Hepatocyte (in vitro differentiated cells): Measurements from ENCODE around the gene RIMS4. TPM values are rescaled to one million over a fixed set of nuclear protein-coding genes. Genes with fewer than 3 reads are reported as not detected.
A peak's percentile ranks its signal among the peaks of the same experiment; 100 is the strongest.

Experiments used
- DNase-seq: peaks from one replicate; pipeline ENCODE4 v3.0.0-alpha.2; 2016; ENCODE audit warnings: low spot score
- H2AFZ ChIP-seq: fragments of 200-600 bp; sonication (generic); 2 replicates; pipeline ENCODE4 v1.6.0; 2016; ENCODE audit warnings: antibody characterized with exemption, mild to moderate bottlenecking
- H3K27ac ChIP-seq: fragments of 200-600 bp; sonication (generic); 2 replicates; pipeline ENCODE4 v1.5.1; 2016; ENCODE audit warnings: mild to moderate bottlenecking
- H3K27me3 ChIP-seq: fragments of 200-600 bp; sonication (generic); 2 replicates; pipeline ENCODE4 v1.6.1; 2016
- H3K36me3 ChIP-seq: fragments of 200-600 bp; sonication (generic); replicated peaks from 2 replicates; pipeline ENCODE4 v1.5.1; 2016; ENCODE audit warnings: low read depth; ENCODE audit not compliant: insufficient read depth
- H3K4me1 ChIP-seq: fragments of 200-600 bp; sonication (generic); 2 replicates; pipeline ENCODE4 v1.5.1; 2016; ENCODE audit warnings: mild to moderate bottlenecking, moderate library complexity; ENCODE audit not compliant: insufficient read depth
- H3K4me2 ChIP-seq: fragments of 200-600 bp; sonication (generic); 2 replicates; pipeline ENCODE4 v1.6.0; 2016
- H3K4me3 ChIP-seq: fragments of 200-600 bp; sonication (generic); 2 replicates; pipeline ENCODE4 v1.5.1; 2016; ENCODE audit warnings: mild to moderate bottlenecking
- H3K79me2 ChIP-seq: fragments of 200-600 bp; sonication (generic); 2 replicates; pipeline ENCODE4 v1.6.0; 2017; ENCODE audit warnings: mild to moderate bottlenecking
- H3K9me2 ChIP-seq: fragments of 200-600 bp; sonication (generic); replicated peaks from 2 replicates; pipeline ENCODE4 v1.6.0; 2017; ENCODE audit warnings: mild to moderate bottlenecking; ENCODE audit not compliant: insufficient read depth
- H3K9me3 ChIP-seq: fragments of 200-600 bp; sonication (generic); 2 replicates; pipeline ENCODE4 v1.5.1; 2016; ENCODE audit warnings: low read depth, mild to moderate bottlenecking
- H4K20me1 ChIP-seq: fragments of 200-600 bp; sonication (generic); 2 replicates; pipeline ENCODE4 v1.6.0; 2016; ENCODE audit warnings: mild to moderate bottlenecking; ENCODE audit not compliant: insufficient read depth, poor library complexity, severe bottlenecking
- CTCF ChIP-seq: fragments of 200-600 bp; sonication (generic); IDR thresholded peaks from 2 replicates; pipeline ENCODE4 v1.5.1; 2016; ENCODE audit warnings: antibody characterized with exemption, mild to moderate bottlenecking; ENCODE audit not compliant: poor library complexity
- EZH2 ChIP-seq: fragments of 200-600 bp; sonication (generic); IDR thresholded peaks from 2 replicates; pipeline ENCODE4 v1.6.1; 2016; ENCODE audit warnings: antibody characterized with exemption, mild to moderate bottlenecking, borderline replicate concordance
- EZH2phosphoT487 ChIP-seq: fragments of 200-600 bp; sonication (generic); IDR thresholded peaks from one replicate; pipeline ENCODE4 v1.6.1; 2018; ENCODE audit warnings: antibody characterized with exemption, mild to moderate bottlenecking, low read depth, moderate library complexity; ENCODE audit not compliant: unreplicated experiment, severe bottlenecking
- WGBS: methylation state at CpG from one replicate; pipeline ENCODE4 v1.1.6; 2016; ENCODE audit warnings: low lambda C conversion rate; ENCODE audit errors: missing lambda C conversion rate; 5-methylcytosine and 5-hydroxymethylcytosine counted together
- polyA plus RNA-seq: library from polyadenylated mRNA; unstranded; fragments of >200 nt; fragmentation: Nextera tagmentation; extraction: Ambion mirVana; gene quantifications from 2 replicates; pipeline ENCODE4 v1.2.1, GENCODE V29; 2016
- total RNA-seq: library from RNA; depleted of rRNA; stranded (reverse); fragments of >200 nt; gene quantifications from 2 replicates; pipeline ENCODE4 v1.2.3, GENCODE V29; 2014

Gene RIMS4
- total and polyA plus RNA-seq, 2 experiments from 2014 or later = 5.1 to 9.0 TPM

DNA sequence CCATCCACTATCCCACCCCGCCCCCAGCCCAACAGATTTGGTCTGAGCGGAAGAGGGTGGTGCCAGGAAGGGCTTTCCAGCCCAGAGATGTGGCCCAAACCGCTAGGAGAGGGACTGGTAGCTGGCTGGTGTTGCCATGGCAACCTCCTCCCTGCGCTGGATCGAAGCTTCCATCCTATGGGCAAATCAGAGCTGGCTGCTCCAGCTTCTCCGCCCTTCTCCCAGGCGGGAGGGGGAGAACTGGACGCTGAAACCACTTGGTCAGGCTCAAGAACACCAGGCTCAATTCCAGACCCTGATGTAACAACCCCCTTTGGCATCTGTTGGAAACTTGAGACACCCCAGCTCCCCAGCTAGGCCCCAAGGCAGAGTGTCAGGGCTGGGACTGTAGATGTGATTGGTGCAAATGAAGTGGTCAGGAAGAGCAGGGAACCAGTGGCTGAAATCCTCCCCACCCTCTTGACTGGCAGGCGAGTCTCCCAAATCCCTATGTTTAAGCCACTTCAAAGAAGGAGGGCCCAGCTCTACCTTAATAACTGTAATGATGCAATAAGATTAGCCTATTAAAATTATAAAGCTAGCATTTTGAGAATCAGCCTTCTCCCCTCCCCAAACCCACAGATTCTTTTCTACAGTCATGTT is 4.2 kb downstream of the RIMS4 start:
- H3K9me2 ChIP-seq = no peaks in the 10 kb centered on the region
- peak overlapping the region; percentile 44 for H3K4me2 ChIP-seq
- DNase-seq = peak; percentile 72
- no peak overlapping the region for H3K27ac ChIP-seq
- H3K9me3 ChIP-seq = no peaks in the 10 kb centered on the region
- H3K27me3 ChIP-seq = peaks cover 40% of the 10 kb centered on the region
- no peak for TF ChIP-seq CTCF
- TF ChIP-seq EZH2 = no peak
- TF ChIP-seq EZH2phosphoT487 = no peak
- 26% methylated on average over 9 of the region's 9 CpGs for WGBS
- no peaks in the 10 kb centered on the region for H3K79me2 ChIP-seq
- peaks cover 3% of the 10 kb centered on the region for H3K4me1 ChIP-seq
- no peaks in the 10 kb centered on the region for H3K36me3 ChIP-seq
- H2AFZ ChIP-seq = no peak overlapping the region
- no peak overlapping the region for H3K4me3 ChIP-seq
- no peaks in the 10 kb centered on the region for H4K20me1 ChIP-seq

DNA sequence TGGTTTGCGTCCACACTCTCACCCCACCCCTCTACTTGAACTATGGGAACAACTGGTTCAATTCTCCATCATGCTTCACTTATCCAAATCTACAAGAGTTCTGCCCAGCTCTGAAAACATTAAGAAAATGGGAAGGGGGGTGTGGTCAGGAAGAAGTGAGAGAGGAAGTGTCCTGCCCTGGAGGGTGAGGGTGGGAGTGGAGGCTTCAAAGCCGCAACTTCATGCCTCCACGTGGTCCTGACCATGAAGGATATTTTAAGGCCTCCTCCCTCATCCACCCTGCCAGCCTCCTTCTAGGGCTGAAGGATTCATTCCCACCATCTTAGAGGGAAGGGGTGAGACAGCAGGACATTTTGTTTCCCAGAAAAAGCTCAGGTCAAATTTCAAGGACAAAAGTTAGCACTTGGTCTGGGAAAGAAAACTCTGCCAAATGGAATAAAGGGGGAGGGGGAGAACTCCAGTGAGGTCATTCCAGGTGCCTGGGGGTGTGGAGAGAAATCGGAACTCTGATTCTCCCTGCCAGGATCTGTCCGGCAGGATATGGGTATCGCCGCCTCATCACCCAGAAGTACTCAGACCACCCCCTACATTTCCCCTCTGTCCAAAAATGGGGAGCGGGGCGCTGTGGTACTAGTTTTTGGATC is 4.9 kb downstream of the RIMS4 start:
- WGBS = 74% methylated on average over 9 of the region's 9 CpGs
- no peak overlapping the region for H3K4me2 ChIP-seq
- no peaks in the 10 kb centered on the region for H3K9me3 ChIP-seq

GRCh38 chr20:44803383-44803941 is 6.9 kb downstream of the RIMS4 start:
- no peaks in the 10 kb centered on the region for H3K36me3 ChIP-seq
- no peak overlapping the region for H3K4me3 ChIP-seq
- H3K4me2 ChIP-seq = no peak overlapping the region
- H4K20me1 ChIP-seq = no peaks in the 10 kb centered on the region
- no peak overlapping the region for H2AFZ ChIP-seq
- H3K9me3 ChIP-seq = no peaks in the 10 kb centered on the region
- no peak for TF ChIP-seq EZH2phosphoT487
- no peak for TF ChIP-seq EZH2
- no peak for TF ChIP-seq CTCF
- no peaks in the 10 kb centered on the region for H3K79me2 ChIP-seq
- H3K4me1 ChIP-seq = no peaks in the 10 kb centered on the region
- H3K27me3 ChIP-seq = peaks cover 19% of the 10 kb centered on the region
- WGBS = 57% methylated on average over 7 of the region's 9 CpGs
- no peak overlapping the region for H3K27ac ChIP-seq
- H3K9me2 ChIP-seq = no peaks in the 10 kb centered on the region
- no peak for DNase-seq

More for the DNA sequence above, 4.9 kb downstream of the RIMS4 start:
- Histone ChIP-seq H3K9me2 (no peaks in the 10 kb centered on the region), H2AFZ (no peak overlapping the region), H3K27ac (no peak overlapping the region), H3K79me2 (no peaks in the 10 kb centered on the region), H3K4me3 (no peak overlapping the region), H3K36me3 (no peaks in the 10 kb centered on the region), H3K4me1 (no peaks in the 10 kb centered on the region), H3K27me3 (peaks cover 34% of the 10 kb centered on the region), H4K20me1 (no peaks in the 10 kb centered on the region)
- DNase-seq = no peak
- no peak for TF ChIP-seq CTCF
- no peak for TF ChIP-seq EZH2
- TF ChIP-seq EZH2phosphoT487 = no peak
